ENCODE data around the gene CDH13. TPM values are rescaled to one million over a fixed set of nuclear protein-coding genes. Genes with fewer than 3 reads are reported as not detected.

CDH13 gene
- total and polyA plus RNA-seq, 2 experiments from 2014 or later, result 1.6 to 4.4 TPM

DNA sequence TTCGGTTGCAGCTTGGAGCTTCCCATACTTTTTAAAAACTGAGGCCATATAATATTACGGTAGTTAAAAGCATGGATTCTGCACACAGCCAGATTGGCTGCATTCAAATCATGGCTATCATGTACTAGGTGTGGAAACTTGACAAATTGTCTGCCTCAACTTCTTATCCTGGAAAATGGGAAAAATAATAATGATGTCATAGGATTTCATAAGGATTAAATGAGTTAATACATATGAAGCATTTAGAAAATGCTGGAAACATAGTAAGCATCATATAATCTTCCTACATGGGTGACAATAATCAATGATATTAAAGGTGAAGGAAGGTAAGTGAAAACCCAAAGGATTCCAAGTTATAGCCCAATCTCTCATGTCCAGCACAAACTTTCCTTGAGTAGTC, 592.5 kb downstream of the CDH13 start (continued):
- no peak for TF ChIP-seq EZH2phosphoT487 (IDR thresholded peaks at IDR 0.05; ENCODE audit: unreplicated experiment)
- no peak for TF ChIP-seq STAT1 (IDR thresholded peaks at IDR 0.05; ENCODE audit: unreplicated experiment)
- TF ChIP-seq, protein P1, sequence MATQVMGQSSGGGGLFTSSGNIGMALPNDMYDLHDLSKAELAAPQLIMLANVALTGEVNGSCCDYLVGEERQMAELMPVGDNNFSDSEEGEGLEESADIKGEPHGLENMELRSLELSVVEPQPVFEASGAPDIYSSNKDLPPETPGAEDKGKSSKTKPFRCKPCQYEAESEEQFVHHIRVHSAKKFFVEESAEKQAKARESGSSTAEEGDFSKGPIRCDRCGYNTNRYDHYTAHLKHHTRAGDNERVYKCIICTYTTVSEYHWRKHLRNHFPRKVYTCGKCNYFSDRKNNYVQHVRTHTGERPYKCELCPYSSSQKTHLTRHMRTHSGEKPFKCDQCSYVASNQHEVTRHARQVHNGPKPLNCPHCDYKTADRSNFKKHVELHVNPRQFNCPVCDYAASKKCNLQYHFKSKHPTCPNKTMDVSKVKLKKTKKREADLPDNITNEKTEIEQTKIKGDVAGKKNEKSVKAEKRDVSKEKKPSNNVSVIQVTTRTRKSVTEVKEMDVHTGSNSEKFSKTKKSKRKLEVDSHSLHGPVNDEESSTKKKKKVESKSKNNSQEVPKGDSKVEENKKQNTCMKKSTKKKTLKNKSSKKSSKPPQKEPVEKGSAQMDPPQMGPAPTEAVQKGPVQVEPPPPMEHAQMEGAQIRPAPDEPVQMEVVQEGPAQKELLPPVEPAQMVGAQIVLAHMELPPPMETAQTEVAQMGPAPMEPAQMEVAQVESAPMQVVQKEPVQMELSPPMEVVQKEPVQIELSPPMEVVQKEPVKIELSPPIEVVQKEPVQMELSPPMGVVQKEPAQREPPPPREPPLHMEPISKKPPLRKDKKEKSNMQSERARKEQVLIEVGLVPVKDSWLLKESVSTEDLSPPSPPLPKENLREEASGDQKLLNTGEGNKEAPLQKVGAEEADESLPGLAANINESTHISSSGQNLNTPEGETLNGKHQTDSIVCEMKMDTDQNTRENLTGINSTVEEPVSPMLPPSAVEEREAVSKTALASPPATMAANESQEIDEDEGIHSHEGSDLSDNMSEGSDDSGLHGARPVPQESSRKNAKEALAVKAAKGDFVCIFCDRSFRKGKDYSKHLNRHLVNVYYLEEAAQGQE (IDR thresholded peaks at IDR 0.05; ENCODE audit: unreplicated experiment), result no peak
- TF ChIP-seq POLR2AphosphoS5 (IDR thresholded peaks at IDR 0.05; ENCODE audit: low read depth), result no peak
- TF ChIP-seq ZNF114 (CRISPR knock-in tag; IDR thresholded peaks at IDR 0.05), result no peak
- no peak for TF ChIP-seq CREB1 (CRISPR knock-in tag; IDR thresholded peaks at IDR 0.05; ENCODE audit: low read depth)
- TF ChIP-seq JUNB (IDR thresholded peaks at IDR 0.05; ENCODE audit: unreplicated experiment), result no peak
- TF ChIP-seq, protein P2, sequence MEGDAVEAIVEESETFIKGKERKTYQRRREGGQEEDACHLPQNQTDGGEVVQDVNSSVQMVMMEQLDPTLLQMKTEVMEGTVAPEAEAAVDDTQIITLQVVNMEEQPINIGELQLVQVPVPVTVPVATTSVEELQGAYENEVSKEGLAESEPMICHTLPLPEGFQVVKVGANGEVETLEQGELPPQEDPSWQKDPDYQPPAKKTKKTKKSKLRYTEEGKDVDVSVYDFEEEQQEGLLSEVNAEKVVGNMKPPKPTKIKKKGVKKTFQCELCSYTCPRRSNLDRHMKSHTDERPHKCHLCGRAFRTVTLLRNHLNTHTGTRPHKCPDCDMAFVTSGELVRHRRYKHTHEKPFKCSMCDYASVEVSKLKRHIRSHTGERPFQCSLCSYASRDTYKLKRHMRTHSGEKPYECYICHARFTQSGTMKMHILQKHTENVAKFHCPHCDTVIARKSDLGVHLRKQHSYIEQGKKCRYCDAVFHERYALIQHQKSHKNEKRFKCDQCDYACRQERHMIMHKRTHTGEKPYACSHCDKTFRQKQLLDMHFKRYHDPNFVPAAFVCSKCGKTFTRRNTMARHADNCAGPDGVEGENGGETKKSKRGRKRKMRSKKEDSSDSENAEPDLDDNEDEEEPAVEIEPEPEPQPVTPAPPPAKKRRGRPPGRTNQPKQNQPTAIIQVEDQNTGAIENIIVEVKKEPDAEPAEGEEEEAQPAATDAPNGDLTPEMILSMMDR (conservative IDR thresholded peaks at IDR 0.05; ENCODE audit: low read depth in 2 of 2), result no peak

DNA sequence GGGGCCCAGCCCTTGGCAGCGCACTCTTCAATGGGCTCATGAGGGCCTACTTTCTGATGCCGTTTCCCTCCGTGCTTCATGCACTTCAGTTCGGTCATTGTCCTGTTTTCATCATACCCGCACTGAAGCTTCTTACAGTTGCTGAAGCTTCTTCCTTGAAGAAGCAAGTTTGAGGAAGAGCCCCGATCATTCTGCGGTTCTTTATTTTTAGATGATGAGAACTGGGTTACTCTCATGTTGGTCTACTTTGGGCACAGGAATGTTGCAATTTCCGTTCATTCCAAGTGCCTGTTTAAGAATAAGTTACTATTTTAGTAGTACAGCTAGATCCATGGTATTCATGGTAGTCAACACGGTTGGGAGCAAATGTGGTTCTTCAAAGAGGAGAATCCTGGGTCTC, 593.3 kb downstream of the CDH13 start:
- Histone ChIP-seq H3K4me1 (ENCODE audit: insufficient read depth) (no peaks in the 10 kb centered on the region), H3K36me3 (ENCODE audit: insufficient read depth) (no peaks in the 10 kb centered on the region), H3K9me2 (ENCODE audit: insufficient read depth) (no peaks in the 10 kb centered on the region), H3F3A (replicated peaks; ENCODE audit: low read depth) (no peaks in the 10 kb centered on the region), H2AFZ (no peak overlapping the region), H3K79me2 (replicated peaks; ENCODE audit: insufficient read depth) (no peaks in the 10 kb centered on the region), H3K27me3 (ENCODE audit: insufficient read depth) (no peaks in the 10 kb centered on the region), H3K27ac (ENCODE audit: low read depth) (no peak overlapping the region), H3K4me3 (no peak overlapping the region), H3K4me2 (no peak overlapping the region), H4K20me1 (replicated peaks; ENCODE audit: insufficient read depth) (no peaks in the 10 kb centered on the region)
- DNase-seq (ENCODE audit: low spot score) (no peak), ATAC-seq (no peak)
- Mint-ChIP-seq H3K27ac (no peak overlapping the region), H3K9me3 (no peaks in the 10 kb centered on the region), H3K4me3 (no peak overlapping the region), H3K36me3 (ENCODE audit: low read depth) (no peaks in the 10 kb centered on the region), H3K4me1 (no peaks in the 10 kb centered on the region), H3K27me3 (ENCODE audit: insufficient read depth, low read depth, poor library complexity) (peaks cover 7% of the 10 kb centered on the region)
- TF ChIP-seq, protein P3, sequence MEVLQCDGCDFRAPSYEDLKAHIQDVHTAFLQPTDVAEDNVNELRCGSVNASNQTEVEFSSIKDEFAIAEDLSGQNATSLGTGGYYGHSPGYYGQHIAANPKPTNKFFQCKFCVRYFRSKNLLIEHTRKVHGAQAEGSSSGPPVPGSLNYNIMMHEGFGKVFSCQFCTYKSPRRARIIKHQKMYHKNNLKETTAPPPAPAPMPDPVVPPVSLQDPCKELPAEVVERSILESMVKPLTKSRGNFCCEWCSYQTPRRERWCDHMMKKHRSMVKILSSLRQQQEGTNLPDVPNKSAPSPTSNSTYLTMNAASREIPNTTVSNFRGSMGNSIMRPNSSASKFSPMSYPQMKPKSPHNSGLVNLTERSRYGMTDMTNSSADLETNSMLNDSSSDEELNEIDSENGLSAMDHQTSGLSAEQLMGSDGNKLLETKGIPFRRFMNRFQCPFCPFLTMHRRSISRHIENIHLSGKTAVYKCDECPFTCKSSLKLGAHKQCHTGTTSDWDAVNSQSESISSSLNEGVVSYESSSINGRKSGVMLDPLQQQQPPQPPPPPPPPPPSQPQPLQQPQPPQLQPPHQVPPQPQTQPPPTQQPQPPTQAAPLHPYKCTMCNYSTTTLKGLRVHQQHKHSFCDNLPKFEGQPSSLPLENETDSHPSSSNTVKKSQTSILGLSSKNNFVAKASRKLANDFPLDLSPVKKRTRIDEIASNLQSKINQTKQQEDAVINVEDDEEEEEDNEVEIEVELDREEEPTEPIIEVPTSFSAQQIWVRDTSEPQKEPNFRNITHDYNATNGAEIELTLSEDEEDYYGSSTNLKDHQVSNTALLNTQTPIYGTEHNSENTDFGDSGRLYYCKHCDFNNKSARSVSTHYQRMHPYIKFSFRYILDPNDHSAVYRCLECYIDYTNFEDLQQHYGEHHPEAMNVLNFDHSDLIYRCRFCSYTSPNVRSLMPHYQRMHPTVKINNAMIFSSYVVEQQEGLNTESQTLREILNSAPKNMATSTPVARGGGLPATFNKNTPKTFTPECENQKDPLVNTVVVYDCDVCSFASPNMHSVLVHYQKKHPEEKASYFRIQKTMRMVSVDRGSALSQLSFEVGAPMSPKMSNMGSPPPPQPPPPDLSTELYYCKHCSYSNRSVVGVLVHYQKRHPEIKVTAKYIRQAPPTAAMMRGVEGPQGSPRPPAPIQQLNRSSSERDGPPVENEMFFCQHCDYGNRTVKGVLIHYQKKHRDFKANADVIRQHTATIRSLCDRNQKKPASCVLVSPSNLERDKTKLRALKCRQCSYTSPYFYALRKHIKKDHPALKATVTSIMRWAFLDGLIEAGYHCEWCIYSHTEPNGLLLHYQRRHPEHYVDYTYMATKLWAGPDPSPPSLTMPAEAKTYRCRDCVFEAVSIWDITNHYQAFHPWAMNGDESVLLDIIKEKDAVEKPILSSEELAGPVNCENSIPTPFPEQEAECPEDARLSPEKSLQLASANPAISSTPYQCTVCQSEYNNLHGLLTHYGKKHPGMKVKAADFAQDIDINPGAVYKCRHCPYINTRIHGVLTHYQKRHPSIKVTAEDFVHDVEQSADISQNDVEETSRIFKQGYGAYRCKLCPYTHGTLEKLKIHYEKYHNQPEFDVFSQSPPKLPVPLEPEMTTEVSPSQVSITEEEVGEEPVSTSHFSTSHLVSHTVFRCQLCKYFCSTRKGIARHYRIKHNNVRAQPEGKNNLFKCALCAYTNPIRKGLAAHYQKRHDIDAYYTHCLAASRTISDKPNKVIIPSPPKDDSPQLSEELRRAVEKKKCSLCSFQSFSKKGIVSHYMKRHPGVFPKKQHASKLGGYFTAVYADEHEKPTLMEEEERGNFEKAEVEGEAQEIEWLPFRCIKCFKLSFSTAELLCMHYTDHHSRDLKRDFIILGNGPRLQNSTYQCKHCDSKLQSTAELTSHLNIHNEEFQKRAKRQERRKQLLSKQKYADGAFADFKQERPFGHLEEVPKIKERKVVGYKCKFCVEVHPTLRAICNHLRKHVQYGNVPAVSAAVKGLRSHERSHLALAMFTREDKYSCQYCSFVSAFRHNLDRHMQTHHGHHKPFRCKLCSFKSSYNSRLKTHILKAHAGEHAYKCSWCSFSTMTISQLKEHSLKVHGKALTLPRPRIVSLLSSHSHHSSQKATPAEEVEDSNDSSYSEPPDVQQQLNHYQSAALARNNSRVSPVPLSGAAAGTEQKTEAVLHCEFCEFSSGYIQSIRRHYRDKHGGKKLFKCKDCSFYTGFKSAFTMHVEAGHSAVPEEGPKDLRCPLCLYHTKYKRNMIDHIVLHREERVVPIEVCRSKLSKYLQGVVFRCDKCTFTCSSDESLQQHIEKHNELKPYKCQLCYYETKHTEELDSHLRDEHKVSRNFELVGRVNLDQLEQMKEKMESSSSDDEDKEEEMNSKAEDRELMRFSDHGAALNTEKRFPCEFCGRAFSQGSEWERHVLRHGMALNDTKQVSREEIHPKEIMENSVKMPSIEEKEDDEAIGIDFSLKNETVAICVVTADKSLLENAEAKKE (CRISPR knock-in tag; IDR thresholded peaks at IDR 0.05), result no peak
- no peak for TF ChIP-seq ZNF114 (CRISPR knock-in tag; IDR thresholded peaks at IDR 0.05)
- no peak for TF ChIP-seq EZH2phosphoT487 (IDR thresholded peaks at IDR 0.05; ENCODE audit: unreplicated experiment)
- no peak for TF ChIP-seq ZNF331 (CRISPR knock-in tag; IDR thresholded peaks at IDR 0.05; ENCODE audit: low read depth)

Data from GM23338 (cell line).